OCI-LY3 (cell line): ENCODE results near the gene MTRF1.

ENCODE experiments used
- H2AFZ ChIP-seq: fragments of 200-600, 300-600 bp; shearing (Covaris generic); 2 replicates; pipeline ENCODE4 v1.6.0; 2014; ENCODE audit warnings: antibody characterized with exemption, low read depth, low read length
- H3K27ac ChIP-seq: fragments of 200-600, 300-600 bp; sonication (generic); 2 replicates; pipeline ENCODE4 v1.5.1; 2014; ENCODE audit warnings: mild to moderate bottlenecking, low read length, moderate library complexity, mixed read lengths
- H3K27me3 ChIP-seq: fragments of 200-600, 300-600 bp; sonication (generic); 2 replicates; pipeline ENCODE4 v1.6.1; 2014; ENCODE audit warnings: low read depth, low read length, mixed read lengths
- H3K36me3 ChIP-seq: fragments of 200-600, 300-600 bp; sonication (generic); replicated peaks from 2 replicates; pipeline ENCODE3; 2014; ENCODE audit warnings: low read depth, low read length, mixed read lengths
- H3K4me1 ChIP-seq: fragments of 300-600, 200-600 bp; sonication (generic); 2 replicates; pipeline ENCODE4 v1.6.1; 2014; ENCODE audit warnings: low read length, mixed read lengths
- H3K4me2 ChIP-seq: fragments of 200-600, 300-600 bp; sonication (generic); 2 replicates; pipeline ENCODE4 v1.6.1; 2014; ENCODE audit warnings: low read length, mixed read lengths
- H3K4me3 ChIP-seq: fragments of 300-600, 200-600 bp; sonication (generic); 2 replicates; pipeline ENCODE4 v1.5.1; 2014; ENCODE audit warnings: antibody characterized with exemption, mild to moderate bottlenecking, low read length, moderate library complexity
- H3K79me2 ChIP-seq: fragments of 300-600, 200-600 bp; shearing (Covaris generic); 2 replicates; pipeline ENCODE4 v1.6.1; 2014; ENCODE audit warnings: mild to moderate bottlenecking, low read length, mixed read lengths
- H3K9ac ChIP-seq: fragments of 300-600, 200-600 bp; shearing (Covaris generic); 2 replicates; pipeline ENCODE4 v1.6.0; 2014; ENCODE audit warnings: mild to moderate bottlenecking, low read length, moderate library complexity
- H3K9me3 ChIP-seq: fragments of 200-600, 300-600 bp; shearing (Covaris generic); 2 replicates; pipeline ENCODE4 v1.6.1; 2014; ENCODE audit warnings: low read length, mixed read lengths; ENCODE audit not compliant: insufficient read depth
- H4K20me1 ChIP-seq: fragments of 200-600, 300-600 bp; sonication (generic); 2 replicates; pipeline ENCODE4 v1.6.1; 2016; ENCODE audit warnings: low read length, mixed read lengths; ENCODE audit not compliant: insufficient read depth
- EZH2phosphoT487 ChIP-seq: fragments of 200-600 bp; shearing (Covaris generic); IDR thresholded peaks from 2 replicates; pipeline ENCODE4 v1.6.1; 2018; ENCODE audit warnings: antibody characterized with exemption, mixed run types, low read depth
- TF ChIP-seq, protein P1 (sequence below): fragments of 200-600, 300-600 bp; sonication (generic); IDR thresholded peaks from 2 replicates; pipeline ENCODE4 v1.5.1; 2014; ENCODE audit warnings: antibody characterized with exemption, low read length, low read depth

MTRF1 gene

DNA sequence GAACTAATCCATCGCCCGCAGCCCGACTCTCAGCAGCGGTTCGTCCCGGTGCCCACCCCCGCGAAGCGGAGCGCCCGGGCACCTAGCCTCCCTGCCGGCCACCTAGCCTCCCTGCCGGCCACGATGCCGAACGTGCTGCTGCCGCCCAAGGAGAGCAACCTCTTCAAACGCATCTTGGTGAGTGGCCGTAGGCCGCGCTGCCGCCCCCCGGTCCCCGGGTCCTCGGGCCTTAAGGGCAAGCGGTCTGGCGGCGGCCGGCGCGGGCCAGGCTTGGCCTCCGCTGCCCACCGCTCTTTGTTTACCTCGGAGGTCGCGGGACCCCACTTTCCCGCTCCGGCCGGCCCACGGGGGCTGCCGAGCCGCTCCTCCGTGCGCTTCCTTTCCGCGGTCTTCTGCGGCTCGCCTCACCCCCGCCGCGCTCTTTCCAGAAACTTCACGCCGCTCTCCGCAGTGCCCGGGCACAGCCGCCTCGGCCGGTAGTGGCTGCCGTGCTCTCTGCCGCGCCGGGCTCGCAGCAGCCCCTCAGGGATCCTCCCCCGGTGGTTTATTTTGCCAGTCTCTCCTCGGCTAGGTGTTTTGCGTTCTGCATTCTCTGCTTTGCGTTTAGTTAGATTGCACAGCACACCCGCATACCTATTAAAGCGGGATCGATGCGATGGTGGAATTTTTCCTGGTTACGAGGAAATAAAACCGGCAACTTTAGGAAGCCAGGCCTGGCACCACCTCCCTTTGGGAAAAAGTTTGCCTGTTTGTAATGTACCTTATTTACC is 48.2 kb upstream of the MTRF1 start:
- Histone ChIP-seq H3K27ac (peak overlapping the region; percentile 67), H4K20me1 (peaks cover 41% of the 10 kb centered on the region), H2AFZ (peak overlapping the region; percentile 33)

DNA sequence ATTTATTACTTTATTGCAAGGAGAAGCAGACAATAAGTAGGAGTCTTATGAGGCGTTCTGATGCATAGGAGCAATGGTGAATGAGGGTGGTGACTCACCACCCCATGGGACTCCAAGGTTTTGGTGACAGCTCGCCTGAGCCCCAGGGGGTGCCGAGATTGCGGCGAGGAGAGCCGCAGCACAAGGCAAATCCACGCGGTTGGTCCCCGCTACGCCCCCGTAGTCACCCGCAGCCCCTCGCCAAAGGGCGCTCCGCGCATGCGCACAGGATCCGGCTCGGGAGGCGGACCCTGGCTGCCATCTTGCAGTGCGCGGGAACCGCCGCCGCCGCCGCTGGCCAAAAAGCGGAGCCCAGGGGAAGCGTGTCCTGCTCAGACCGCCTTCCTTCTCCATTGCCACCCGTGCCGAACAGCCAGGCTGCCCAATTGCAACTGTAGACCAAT is 47.6 kb upstream of the MTRF1 start, which contains the start of gene NAA16:
NAA16 (plus strand) TSS at position 305 of the 443 bp plus-strand sequence. CDS start 262 bp downstream, outside the sequence.
- H3K79me2 ChIP-seq = peaks cover 49% of the 10 kb centered on the region
- H3K4me1 ChIP-seq = peaks cover 24% of the 10 kb centered on the region
- peak within 1 kb of the TSS; percentile 99 for H2AFZ ChIP-seq
- peaks cover 38% of the 10 kb centered on the region for H4K20me1 ChIP-seq
- peak within 1 kb of the TSS; percentile 67 for H3K27ac ChIP-seq
- H3K9ac ChIP-seq = peak within 1 kb of the TSS; percentile 87
- peak within 1 kb of the TSS; percentile 92 for H3K4me2 ChIP-seq
- no peaks in the 10 kb centered on the region for H3K36me3 ChIP-seq
- H3K27me3 ChIP-seq = no peaks in the 10 kb centered on the region
- peak within 1 kb of the TSS; percentile 83 for H3K4me3 ChIP-seq
- H3K9me3 ChIP-seq = no peaks in the 10 kb centered on the region
- TF ChIP-seq EZH2phosphoT487 = no peak
- TF ChIP-seq, protein P1, sequence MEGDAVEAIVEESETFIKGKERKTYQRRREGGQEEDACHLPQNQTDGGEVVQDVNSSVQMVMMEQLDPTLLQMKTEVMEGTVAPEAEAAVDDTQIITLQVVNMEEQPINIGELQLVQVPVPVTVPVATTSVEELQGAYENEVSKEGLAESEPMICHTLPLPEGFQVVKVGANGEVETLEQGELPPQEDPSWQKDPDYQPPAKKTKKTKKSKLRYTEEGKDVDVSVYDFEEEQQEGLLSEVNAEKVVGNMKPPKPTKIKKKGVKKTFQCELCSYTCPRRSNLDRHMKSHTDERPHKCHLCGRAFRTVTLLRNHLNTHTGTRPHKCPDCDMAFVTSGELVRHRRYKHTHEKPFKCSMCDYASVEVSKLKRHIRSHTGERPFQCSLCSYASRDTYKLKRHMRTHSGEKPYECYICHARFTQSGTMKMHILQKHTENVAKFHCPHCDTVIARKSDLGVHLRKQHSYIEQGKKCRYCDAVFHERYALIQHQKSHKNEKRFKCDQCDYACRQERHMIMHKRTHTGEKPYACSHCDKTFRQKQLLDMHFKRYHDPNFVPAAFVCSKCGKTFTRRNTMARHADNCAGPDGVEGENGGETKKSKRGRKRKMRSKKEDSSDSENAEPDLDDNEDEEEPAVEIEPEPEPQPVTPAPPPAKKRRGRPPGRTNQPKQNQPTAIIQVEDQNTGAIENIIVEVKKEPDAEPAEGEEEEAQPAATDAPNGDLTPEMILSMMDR = no peak

More for the DNA sequence above, 48.2 kb upstream of the MTRF1 start:
- H3K4me2 ChIP-seq = peak overlapping the region; percentile 81
- TF ChIP-seq, protein P1 = no peak
- no peak for TF ChIP-seq EZH2phosphoT487
- H3K79me2 ChIP-seq = peaks cover 55% of the 10 kb centered on the region
- H3K9me3 ChIP-seq = no peaks in the 10 kb centered on the region
- peak overlapping the region; percentile 87 for H3K9ac ChIP-seq
- peak overlapping the region; percentile 83 for H3K4me3 ChIP-seq
- H3K27me3 ChIP-seq = no peaks in the 10 kb centered on the region
- H3K36me3 ChIP-seq = peaks cover 2% of the 10 kb centered on the region
- peaks cover 24% of the 10 kb centered on the region for H3K4me1 ChIP-seq

DNA sequence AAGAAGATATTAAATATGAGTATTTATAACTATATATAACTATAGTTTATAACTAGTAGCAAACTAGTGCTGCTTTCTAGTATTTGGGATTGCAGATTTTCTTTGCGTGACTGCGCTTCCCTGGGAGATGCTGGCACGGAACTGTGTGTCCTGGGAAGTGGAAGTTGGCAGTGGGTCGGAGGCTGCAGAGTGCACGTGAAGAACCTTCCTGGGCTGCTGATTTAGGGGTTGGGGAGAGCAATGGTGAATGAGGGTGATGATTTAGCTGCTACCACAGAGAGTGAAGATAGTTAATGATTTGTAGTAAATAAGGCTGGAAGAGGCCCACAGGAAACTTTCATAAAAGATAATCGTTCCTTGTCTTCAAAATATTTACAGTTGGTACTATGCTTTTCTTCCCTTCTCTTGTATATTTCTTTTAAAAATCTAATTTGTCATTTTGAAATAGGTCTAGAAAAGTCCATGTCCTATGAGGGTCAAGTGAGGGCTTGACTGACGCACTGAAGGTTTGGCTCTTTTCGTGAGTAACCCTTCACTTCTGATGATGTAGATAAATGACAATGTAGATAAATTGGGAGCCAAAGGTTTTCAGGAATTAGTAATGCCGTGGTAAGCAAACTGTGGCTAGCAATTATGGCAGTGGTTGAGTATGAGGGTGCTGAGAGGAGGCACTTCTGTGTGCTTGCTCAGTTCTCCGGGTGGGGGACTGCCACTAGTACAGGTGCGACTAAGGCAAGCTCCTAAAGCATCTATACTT is 44.7 kb upstream of the MTRF1 start:
- TF ChIP-seq, protein P1 = no peak
- no peak for TF ChIP-seq EZH2phosphoT487
- peaks cover 20% of the 10 kb centered on the region for H3K79me2 ChIP-seq
- no peak overlapping the region for H3K4me2 ChIP-seq
- H2AFZ ChIP-seq = no peak overlapping the region
- no peaks in the 10 kb centered on the region for H3K9me3 ChIP-seq
- no peak overlapping the region for H3K9ac ChIP-seq
- H3K27me3 ChIP-seq = no peaks in the 10 kb centered on the region
- H3K27ac ChIP-seq = no peak overlapping the region
- H4K20me1 ChIP-seq = peaks cover 9% of the 10 kb centered on the region
- H3K4me3 ChIP-seq = no peak overlapping the region
- H3K4me1 ChIP-seq = peaks cover 8% of the 10 kb centered on the region
- no peaks in the 10 kb centered on the region for H3K36me3 ChIP-seq
